HG02610 (cell line): ENCODE data around the gene MED12L.

Experiments used
- ATAC-seq: cut with Tn5 transposase; IDR thresholded peaks from one replicate; pipeline ENCODE4 v1.9.1; 2021; ENCODE audit warnings: mild to moderate bottlenecking, moderate library complexity; ENCODE audit not compliant: unreplicated experiment

Gene MED12L

GRCh38 chr3:151133175-151133574 is 47.7 kb downstream of the MED12L start:
- no peak for ATAC-seq

GRCh38 chr3:151133917-151134450 is 48.5 kb downstream of the MED12L start:
- ATAC-seq: no peak

GRCh38 chr3:151135541-151136337 is 50.3 kb downstream of the MED12L start:
- no peak for ATAC-seq

- no peak for ATAC-seq
These were observed 57.5 kb downstream of the MED12L start for GRCh38 chr3:151142929-151143328.

GRCh38 chr3:151144016-151144415 is 58.6 kb downstream of the MED12L start:
- ATAC-seq: no peak

- ATAC-seq: no peak
These were observed 59.3 kb downstream of the MED12L start for GRCh38 chr3:151144760-151145159.

GRCh38 chr3:151145713-151146070 is 60.2 kb downstream of the MED12L start:
- ATAC-seq: peak; percentile 6

- ATAC-seq: peak; percentile 88
These were observed 60.7 kb downstream of the MED12L start for GRCh38 chr3:151146071-151146730.

GRCh38 chr3:151146731-151147091 is 61.2 kb downstream of the MED12L start:
- ATAC-seq: no peak

GRCh38 chr3:151147299-151147698 is 61.8 kb downstream of the MED12L start:
- ATAC-seq: no peak

GRCh38 chr3:151152455-151153079 is 67.1 kb downstream of the MED12L start:
- ATAC-seq: no peak

- no peak for ATAC-seq
These were observed 69.1 kb downstream of the MED12L start for GRCh38 chr3:151154566-151154965.

GRCh38 chr3:151155409-151156128 is 70.1 kb downstream of the MED12L start:
- ATAC-seq: no peak

GRCh38 chr3:151156618-151157216 is 71.3 kb downstream of the MED12L start:
- ATAC-seq: peak; percentile 83

- no peak for ATAC-seq
These were observed 74.3 kb downstream of the MED12L start for GRCh38 chr3:151159806-151160205.

- no peak for ATAC-seq
These were observed 79.8 kb downstream of the MED12L start for GRCh38 chr3:151165226-151165625.

GRCh38 chr3:151166161-151166560 is 80.7 kb downstream of the MED12L start:
- ATAC-seq: no peak

GRCh38 chr3:151168269-151169094 is 83.0 kb downstream of the MED12L start:
- ATAC-seq: peak; percentile 57

- peak; percentile 34 for ATAC-seq
These were observed 83.9 kb downstream of the MED12L start for GRCh38 chr3:151169262-151169947.
